Left lobe of liver (tissue), 1 donor: ENCODE results near the gene ARHGEF10L. TPM values are rescaled to one million over a fixed set of nuclear protein-coding genes. Genes with fewer than 3 reads are reported as not detected.

Experiments
- total RNA-seq: library from RNA; stranded (reverse); gene quantifications from one replicate; pipeline ENCODE4 v1.2.1, GENCODE V29; 2021
- donor health status: DM: no; HTN: yes; CAD: no.

The ARHGEF10L gene
- total RNA-seq, 1 donor from 2014 or later = 126 TPM

Other genes with a start within 250 kb of the ARHGEF10L start
- 0.45 TPM for gene PADI4, start 231.5 kb upstream of the ARHGEF10L start, total RNA-seq
- gene PADI6, start 167.5 kb upstream of the ARHGEF10L start, total RNA-seq = not detected
- 8.0 TPM for gene RCC2, start 100.0 kb upstream of the ARHGEF10L start, total RNA-seq
- gene ACTL8, start 215.6 kb downstream of the ARHGEF10L start, total RNA-seq = not detected